ENCODE measurements around the gene APBB1IP.

- TF ChIP-seq, protein P1, sequence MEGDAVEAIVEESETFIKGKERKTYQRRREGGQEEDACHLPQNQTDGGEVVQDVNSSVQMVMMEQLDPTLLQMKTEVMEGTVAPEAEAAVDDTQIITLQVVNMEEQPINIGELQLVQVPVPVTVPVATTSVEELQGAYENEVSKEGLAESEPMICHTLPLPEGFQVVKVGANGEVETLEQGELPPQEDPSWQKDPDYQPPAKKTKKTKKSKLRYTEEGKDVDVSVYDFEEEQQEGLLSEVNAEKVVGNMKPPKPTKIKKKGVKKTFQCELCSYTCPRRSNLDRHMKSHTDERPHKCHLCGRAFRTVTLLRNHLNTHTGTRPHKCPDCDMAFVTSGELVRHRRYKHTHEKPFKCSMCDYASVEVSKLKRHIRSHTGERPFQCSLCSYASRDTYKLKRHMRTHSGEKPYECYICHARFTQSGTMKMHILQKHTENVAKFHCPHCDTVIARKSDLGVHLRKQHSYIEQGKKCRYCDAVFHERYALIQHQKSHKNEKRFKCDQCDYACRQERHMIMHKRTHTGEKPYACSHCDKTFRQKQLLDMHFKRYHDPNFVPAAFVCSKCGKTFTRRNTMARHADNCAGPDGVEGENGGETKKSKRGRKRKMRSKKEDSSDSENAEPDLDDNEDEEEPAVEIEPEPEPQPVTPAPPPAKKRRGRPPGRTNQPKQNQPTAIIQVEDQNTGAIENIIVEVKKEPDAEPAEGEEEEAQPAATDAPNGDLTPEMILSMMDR (IDR thresholded peaks at IDR 0.05) = no peak
- no peak for TF ChIP-seq POLR2A (IDR thresholded peaks at IDR 0.05)
Observed at GRCh38 chr10:26489081-26489480, 50.9 kb downstream of the APBB1IP start.

Data from lower leg skin (tissue), 3 donors.